PFSK-1 (cell line): Measurements from ENCODE around the gene SMIM5.

ENCODE experiments used
- FOXP2 ChIP-seq: optimal IDR thresholded peaks from 2 replicates; pipeline ENCODE3; 2011; ENCODE audit warnings: borderline replicate concordance, control low read depth, inconsistent platforms; ENCODE audit not compliant: insufficient read depth; ENCODE audit errors: extremely low read length, extremely low read depth
- POLR2AphosphoS5 ChIP-seq: IDR thresholded peaks from 2 replicates; pipeline ENCODE4 v1.6.1; 2012; ENCODE audit warnings: low read depth, mild to moderate bottlenecking, control low read depth, low read length, moderate library complexity
- REST ChIP-seq, 2 experiments: IDR thresholded peaks; 2 replicates each; pipeline versions ENCODE4 v1.6.1 to v1.8.0; 2011 to 2012; ENCODE audit warnings: low read depth in 2 of 2, low read length in 2 of 2, control low read depth in 1 of 2, inconsistent platforms in 1 of 2, mild to moderate bottlenecking in 1 of 2, moderate library complexity in 1 of 2; ENCODE audit not compliant: insufficient read depth in 1 of 2
- SIN3A ChIP-seq: IDR thresholded peaks from 2 replicates; pipeline ENCODE4 v1.6.1; 2012; ENCODE audit warnings: mild to moderate bottlenecking, low read length, moderate library complexity, borderline replicate concordance; ENCODE audit not compliant: insufficient read depth

- TF ChIP-seq POLR2AphosphoS5, result no peak
- TF ChIP-seq REST (IDR thresholded peaks at IDR 0.05; ENCODE audit: insufficient read depth in 1 of 2, low read depth in 2 of 2, low read length in 2 of 2), result no peak
- TF ChIP-seq FOXP2, result no peak
- no peak for TF ChIP-seq SIN3A
These were observed 45.3 kb upstream of the SMIM5 start, which contains the start of gene MYO15B for GRCh38 chr17:75587675-75588595.
